ENCODE measurements around the gene DPEP1.

Gene DPEP1

GRCh38 chr16:89613231-89613953 lies at the start of gene DPEP1:
TSS of gene DPEP1 (plus strand) at chr16:89613642. CDS start at chr16:89630411, 16,769 bp downstream.
- no peak for TF ChIP-seq CTCF (IDR thresholded peaks at IDR 0.05; ENCODE audit: control extremely low read depth, extremely low read depth, low read depth, missing control alignments)
- ChIA-PET CTCF (interaction anchor here (1.2 to 2.8 kb wide), 3 partner anchors 7 to 247 kb away, joined by 3 to 18 read pairs (median 15); no protein-coding TSS in a partner anchor), POLR2A (no interaction called here)
- no peak for DNase-seq (ENCODE audit: extremely low spot score)

DNA sequence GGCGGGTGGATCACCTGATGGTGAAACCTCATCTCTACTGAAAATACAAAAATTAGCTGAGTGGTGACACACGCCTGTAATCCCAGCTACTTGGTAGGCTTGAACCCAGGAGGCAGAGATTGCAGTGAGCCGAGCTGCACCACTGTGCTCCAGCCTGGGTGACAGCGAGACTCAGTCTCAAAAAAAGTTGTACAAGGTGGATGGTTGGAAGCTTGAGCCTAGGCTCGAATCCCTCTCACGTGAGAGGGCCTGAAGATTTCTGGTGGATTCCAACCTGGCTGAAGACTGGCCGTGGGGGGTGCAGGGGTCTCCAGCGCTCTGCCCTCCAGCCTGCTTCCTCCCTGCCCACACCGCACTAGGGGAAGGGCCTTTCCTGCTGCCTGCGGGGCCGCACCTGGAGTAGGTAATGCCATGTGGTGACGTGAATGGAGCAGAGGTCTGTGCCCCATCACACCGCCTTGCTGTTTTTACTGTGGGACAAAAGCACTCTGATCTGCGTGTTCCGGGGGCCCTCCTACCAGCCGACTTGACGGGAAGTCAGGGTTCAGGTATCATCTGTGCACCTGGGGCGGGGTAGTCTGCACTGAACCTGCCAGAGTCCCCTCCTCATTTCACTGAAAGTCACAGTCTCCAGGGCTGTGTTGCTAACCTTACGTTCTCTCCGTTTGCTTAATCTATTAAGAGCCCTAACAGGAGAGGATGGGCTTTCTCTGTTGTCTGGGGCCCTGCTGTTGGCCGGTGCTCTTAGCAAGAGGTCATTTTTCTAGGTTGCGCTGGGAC lies 48.8 kb upstream of the DPEP1 start:
- ChIA-PET POLR2A (no interaction called here), CTCF (interaction anchor here (0.6 to 2.8 kb wide), 5 partner anchors 10 to 229 kb away, joined by 3 to 8 read pairs (median 6); partner anchors contain the start of gene CPNE7)
- TF ChIP-seq CTCF (IDR thresholded peaks at IDR 0.05; ENCODE audit: control extremely low read depth, extremely low read depth, low read depth, missing control alignments): no peak
- no peak for DNase-seq (ENCODE audit: extremely low spot score)

GRCh38 chr16:89565256-89565505 lies 48.3 kb upstream of the DPEP1 start:
- DNase-seq (ENCODE audit: extremely low spot score): no peak
- ChIA-PET CTCF (interaction anchor here (0.8 to 2.8 kb wide), 6 partner anchors 9 to 76 kb away, joined by 3 to 8 read pairs (median 6); partner anchors contain the start of gene CPNE7), POLR2A (interaction anchor here (1.0 kb wide), 1 partner anchor 11 kb away, joined by 3 read pairs; no protein-coding TSS in a partner anchor)
- no peak for TF ChIP-seq CTCF (IDR thresholded peaks at IDR 0.05; ENCODE audit: control extremely low read depth, extremely low read depth, low read depth, missing control alignments)

DNA sequence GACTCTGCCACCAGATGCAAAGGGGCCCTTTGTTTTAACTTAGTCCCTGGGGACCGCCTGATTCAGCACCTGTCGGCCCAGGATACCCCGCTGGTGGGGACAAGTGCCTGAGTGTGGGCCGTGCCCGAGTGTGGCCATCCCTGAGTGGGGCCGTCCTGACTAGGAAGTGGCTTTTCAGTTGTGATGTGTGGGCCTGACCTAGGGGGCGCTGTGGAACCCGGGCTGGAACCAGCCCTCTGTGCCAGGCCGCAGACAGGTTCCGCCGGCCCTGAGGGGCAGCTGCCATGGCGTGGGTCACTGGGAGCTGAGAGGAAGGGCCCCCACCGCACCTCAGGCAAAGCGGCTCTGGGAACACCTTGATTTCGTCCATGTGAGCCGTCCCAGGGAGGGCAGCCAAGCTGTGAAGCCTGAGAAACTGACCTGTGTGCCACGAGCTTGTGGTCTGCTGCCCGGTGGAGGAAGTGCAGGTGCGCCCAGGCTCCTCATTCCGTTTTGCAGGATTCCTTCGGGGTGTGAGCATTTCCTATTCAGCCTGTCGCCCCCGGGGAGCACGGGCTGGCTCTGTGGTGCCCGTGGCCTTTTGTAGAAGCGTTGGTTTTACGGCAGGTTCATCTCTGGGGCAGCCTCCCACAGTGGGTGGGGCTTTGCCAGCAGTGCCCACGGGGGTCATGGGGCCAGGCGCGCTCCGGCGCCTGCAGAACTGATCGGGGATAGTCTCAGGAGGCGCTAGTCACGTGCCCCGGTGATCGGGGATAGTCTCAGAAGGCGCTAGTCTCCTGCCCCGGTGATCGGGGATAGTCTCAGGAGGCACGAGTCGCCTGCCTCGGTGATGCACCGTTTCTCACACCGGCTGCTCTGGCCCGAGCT lies 47.7 kb upstream of the DPEP1 start:
- ChIA-PET POLR2A (interaction anchor here (0.5 to 1.0 kb wide), 2 partner anchors 11 to 296 kb away, joined by 3 to 4 read pairs; no protein-coding TSS in a partner anchor), CTCF (interaction anchor here (0.8 to 2.8 kb wide), 8 partner anchors 8 to 236 kb away, joined by 3 to 8 read pairs (median 5); partner anchors contain the start of gene CPNE7)
- peak; percentile 66 for TF ChIP-seq CTCF (IDR thresholded peaks at IDR 0.05; ENCODE audit: control extremely low read depth, extremely low read depth, low read depth, missing control alignments)
- peak; percentile 53 for DNase-seq (ENCODE audit: extremely low spot score)

GRCh38 chr16:89567656-89568594 lies 45.5 kb upstream of the DPEP1 start:
- no peak for TF ChIP-seq CTCF (IDR thresholded peaks at IDR 0.05; ENCODE audit: control extremely low read depth, extremely low read depth, low read depth, missing control alignments)
- no peak for DNase-seq (ENCODE audit: extremely low spot score)
- ChIA-PET CTCF (no interaction called here), POLR2A (no interaction called here)
